HG03521 (cell line): ENCODE measurements around the gene PDE7B.

Experiments used
- ATAC-seq: cut with Tn5 transposase; IDR thresholded peaks from one replicate; pipeline ENCODE4 v1.9.1; 2021; ENCODE audit warnings: mild to moderate bottlenecking, moderate library complexity; ENCODE audit not compliant: unreplicated experiment

Gene PDE7B

DNA sequence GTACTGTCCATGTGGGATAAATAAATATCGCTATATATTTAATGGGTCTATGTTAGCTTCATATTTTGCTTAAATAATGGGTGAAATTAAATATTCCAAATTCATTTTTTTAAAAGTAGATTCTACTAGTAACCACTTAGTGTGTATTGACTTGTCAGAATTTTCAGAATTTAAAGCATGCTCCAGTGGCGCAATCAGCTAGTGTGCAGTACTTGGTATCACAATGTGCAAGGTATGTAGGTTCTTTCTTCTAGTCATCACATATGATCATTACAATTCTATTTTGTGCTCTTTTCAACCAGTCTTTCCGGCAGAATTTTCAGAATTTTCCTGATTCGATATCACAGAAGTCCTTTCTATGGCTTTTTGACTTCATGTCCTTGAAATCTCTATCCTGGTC, 32.6 kb downstream of the PDE7B start:
- no peak for ATAC-seq

DNA sequence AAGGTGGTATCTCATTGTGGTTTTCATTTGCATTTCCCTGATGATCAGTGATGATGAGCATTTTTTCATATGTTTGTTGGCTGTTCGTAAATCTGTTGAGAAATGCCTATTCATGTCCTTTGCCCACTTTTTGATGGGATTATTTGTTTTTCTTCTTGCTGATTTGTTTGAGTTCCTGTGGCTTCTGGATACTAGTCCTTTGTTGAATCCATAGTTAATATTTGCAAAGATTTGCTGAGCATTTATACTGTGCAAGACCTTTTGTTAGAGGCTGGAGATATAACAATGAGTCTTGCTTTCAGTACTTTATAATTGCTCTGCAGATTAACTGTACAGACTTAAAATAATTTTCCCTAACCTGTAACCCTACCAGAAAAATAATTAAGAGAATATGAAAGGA, 35.6 kb downstream of the PDE7B start:
- no peak for ATAC-seq

- ATAC-seq: no peak
Observed at GRCh38 chr6:135888818-135889217, 37.3 kb downstream of the PDE7B start.

- ATAC-seq: no peak
Observed at GRCh38 chr6:135890876-135891275, 39.4 kb downstream of the PDE7B start.

DNA sequence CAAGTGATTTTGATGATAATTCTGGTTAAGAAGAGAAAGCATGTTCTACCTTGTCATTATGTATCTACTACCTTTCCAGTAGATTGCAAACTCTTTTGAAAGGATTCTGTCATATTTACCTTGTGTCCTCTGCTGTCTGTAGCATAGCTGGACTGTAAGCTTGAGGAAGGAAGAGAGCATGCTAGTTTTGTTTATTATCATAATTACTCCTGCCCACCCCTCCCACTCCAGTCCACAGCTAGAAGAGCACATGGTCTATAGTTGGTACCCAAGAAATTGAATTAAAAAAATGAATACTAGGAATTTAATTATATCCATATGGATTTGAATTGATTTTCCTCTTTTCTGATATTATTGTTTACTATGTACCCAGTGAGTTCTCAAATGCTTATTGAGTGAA, 40.2 kb downstream of the PDE7B start:
- ATAC-seq: no peak

DNA sequence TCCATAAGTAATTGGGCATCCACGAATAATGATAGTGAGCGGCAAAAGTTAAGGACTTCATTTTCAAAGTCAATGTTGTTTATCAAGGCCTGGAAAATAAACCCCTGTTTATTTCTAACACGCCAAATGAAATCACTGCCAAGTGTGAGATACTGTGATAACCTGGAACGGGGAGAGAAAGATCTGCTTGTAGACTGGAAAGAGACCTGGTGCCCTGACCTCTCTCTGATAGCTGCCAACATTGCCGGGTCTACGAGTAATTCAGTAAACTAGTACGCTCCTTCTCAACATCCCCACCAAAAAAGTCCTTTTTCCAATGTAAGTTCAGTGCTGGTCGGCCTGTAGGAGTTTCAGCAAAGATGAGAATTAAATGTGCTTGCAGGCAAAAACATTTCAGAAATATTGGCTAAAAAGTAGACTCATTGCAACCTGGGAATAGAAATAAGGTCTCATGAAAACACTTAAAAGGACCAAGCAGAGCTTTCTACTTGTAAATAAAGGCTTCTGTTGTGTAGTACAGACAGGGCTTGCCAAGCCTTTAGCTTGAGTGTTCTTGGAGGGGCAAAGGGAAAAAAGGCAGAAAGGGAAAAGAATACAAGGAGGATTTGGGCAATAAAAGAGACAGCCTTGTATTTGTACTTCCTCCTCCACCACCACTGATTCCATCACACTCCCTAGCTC, 43.9 kb downstream of the PDE7B start:
- ATAC-seq: no peak

DNA sequence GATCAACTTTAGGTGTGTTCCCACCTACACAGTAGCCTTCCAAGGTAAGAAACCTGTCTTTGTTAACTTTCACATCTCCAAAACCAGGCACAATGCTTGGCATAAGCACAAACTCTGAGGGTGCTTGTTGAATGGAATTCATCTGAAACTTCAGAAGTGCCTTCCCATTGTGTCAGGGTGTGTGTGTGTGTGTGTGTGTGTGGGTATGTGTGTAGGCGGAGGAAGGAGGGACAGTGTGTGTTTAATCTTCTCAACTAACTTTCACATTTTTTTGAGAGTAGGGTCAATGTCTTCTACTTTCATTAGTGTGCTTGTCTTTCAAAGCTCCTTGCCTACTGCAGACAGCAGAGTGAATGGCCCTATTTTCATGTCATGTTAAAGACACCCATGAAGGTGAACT, 45.6 kb downstream of the PDE7B start:
- no peak for ATAC-seq

DNA sequence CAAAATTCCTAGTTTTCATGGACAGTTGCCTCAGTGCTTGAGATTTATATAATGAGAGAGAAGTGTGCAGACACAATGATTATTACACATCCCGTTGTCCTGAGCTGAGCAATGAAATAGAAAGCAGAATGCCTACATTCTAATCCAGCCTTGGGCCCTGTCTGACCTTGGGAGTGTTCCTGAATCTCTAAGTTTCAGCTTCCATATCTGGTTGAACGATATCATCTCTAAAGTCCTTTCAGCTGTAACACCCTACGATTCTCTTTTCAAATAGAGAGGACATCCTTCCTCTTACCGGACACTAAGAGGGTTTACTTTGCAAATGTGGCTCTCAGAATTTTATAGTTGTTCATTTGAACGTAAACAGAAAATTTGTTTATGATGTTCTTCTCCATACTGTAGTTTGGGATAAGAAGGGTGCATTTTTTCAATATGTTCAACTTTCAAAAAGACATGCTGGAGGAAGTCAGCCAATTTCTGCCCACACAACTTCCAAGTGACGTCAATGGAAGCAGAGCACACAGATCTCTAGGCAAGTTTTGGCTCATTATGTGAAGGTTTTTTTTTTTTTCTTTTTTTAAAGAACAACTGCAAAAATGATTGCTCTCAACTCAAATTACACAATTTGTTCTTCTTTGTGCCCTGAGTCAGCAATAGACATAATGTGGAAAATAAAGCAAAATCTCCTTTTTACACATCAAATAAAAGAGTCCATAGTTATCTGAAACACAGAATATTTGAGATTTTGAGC, 50.4 kb downstream of the PDE7B start:
- no peak for ATAC-seq

DNA sequence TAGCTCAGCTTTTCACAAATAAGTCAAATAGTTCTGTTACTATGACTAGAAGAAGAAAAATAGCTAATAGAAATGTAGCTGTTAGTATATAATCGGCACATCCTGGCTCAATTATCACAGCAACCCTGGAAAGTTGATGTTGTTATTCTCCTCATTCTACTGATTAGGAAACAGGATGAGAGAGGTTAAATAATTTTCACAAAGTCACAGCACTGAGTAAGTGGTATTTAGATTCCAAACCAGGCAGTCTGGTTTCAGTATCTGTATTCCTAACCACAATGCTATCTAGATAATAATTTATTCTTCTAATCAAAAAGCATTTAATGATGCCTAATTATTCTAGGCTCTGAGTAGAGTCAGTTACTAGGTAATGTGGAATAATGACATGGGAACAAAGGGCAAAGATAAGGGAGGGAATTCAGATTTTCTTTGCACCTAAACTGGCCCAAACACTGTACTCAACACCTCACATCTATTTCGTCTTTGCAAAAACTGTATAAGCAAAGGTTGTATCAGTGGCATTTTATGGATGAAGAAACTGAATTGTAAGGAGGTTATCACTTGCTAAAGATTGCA, 51.3 kb downstream of the PDE7B start:
- no peak for ATAC-seq

DNA sequence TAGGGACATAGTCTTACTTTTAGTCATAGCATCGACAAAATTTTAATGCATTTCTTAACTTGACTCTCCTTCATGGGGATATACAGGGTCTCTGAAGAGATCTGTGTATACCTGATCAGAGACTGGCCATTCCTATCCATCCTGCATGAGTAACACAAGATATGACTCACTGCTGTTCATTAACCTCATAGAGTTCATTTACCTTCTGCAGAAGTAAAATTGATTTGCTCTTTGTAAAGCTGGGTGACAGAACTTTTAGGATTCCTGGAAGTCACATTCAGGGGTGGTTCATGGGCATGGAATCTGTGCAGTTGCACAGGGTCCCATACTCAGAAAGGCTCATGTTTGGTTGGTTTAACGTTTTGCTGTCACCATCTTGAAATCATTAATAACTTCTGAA, 53.2 kb downstream of the PDE7B start:
- no peak for ATAC-seq

DNA sequence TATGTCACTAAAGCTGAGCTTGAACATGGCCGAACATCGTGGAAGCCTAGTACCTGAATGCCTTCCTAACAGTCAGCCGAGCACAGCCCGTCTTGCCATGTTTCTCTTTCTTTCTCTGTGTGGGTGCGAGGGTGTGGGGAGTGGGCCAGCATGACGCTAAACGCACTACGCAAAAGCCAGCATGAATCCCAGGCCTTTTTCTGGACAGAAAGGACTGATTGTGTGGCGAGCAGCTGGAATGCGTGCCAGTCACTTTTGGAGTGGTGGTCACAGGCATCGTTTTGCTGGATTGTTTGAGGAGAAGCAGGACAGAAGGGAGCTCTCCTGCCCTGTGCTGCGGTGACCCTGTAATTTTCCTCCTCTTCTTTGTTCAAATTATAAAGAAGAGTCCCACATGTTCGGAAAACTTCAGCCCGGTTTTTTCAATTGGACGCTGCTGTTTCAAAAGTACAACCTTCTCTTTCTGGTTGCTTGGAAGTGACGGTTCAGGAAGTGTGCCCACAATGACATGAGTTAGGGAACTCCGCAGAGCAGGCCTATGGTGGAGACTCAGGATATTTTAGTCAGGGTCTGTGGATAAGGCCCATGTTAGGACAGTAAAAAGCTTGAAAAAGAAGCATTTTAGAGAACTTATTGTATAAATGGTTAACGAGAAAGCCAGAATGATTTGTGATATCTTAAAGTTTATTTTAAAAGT, 54.3 kb downstream of the PDE7B start:
- no peak for ATAC-seq

GRCh38 chr6:135906542-135906941, 55.0 kb downstream of the PDE7B start:
- no peak for ATAC-seq

- ATAC-seq: no peak
Observed at GRCh38 chr6:135906972-135907465, 55.5 kb downstream of the PDE7B start.

DNA sequence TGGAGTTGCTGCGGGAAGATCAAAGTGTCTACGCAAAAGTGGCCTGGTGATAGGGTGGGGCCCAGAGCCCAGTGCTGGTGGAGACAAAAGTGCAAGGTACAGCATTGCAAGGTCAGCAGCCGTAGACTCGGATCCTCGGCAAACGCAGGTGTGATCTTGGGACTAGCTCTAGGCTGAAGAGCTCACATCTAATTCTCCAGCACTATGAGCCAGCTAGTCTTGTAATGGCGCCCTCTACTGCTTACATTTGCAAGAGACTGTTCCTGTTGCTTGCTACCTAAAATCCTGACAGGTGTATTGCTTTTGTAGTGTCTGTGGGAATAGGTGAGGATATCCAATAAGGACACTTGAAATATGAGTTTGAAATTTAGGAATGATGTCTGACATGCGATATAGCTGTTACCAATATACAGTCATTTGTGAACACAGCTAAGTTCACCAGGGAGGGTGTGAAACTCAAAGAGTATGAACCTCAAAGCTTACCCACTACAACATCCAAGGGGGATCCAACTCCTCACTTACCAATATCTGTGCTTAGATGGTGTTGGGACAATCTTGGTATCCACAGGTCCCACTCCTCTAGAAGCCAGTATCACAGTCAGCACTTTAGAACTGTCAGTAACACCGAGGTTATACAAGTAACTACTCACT, 58.4 kb downstream of the PDE7B start:
- no peak for ATAC-seq

- no peak for ATAC-seq
Observed at GRCh38 chr6:135910790-135911618, 59.5 kb downstream of the PDE7B start.

DNA sequence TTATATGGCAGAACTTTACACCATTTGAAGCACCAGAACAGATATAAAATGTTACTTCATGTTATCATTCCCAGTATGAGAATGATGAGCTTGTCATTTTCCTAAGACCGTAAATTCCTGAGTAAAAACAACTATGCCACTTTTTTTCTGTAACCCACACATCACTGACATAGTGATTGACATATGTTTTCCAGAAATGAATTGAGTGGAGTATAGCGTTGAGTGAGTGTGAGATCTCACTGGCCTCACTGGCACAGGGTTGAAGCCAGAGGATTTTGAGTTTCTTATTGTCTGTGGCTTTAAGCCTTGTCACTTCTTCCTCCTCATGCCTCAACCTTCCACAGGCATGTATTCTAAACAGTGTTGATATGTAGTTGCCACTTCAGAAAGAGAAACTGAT, 62.3 kb downstream of the PDE7B start:
- no peak for ATAC-seq

- no peak for ATAC-seq
Observed at GRCh38 chr6:135919026-135919425, 67.5 kb downstream of the PDE7B start.

DNA sequence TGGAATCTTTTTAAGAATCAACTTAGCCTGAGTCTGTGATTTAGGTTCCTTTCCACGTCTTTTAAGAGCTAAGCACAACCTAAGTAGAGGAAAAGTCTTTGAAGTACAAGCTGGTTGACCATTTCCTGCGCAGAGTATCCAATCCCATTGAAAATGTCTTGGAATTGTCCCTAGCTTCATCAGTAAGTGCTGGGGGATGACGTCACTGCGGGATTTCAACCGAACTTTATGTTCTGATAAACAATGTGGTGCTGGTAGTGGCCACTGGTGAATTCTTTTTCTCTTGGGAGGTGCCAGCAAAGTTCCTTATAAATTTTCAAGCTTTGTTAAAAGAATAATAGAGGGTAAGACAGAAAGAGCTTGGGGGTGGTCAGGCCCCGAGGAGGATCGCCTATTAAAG, 69.2 kb downstream of the PDE7B start:
- ATAC-seq: no peak

- ATAC-seq: no peak
Observed at GRCh38 chr6:135921188-135921587, 69.7 kb downstream of the PDE7B start.

- no peak for ATAC-seq
Observed at GRCh38 chr6:135922174-135922573, 70.7 kb downstream of the PDE7B start.
